Activated gamma-delta T cell treated with anti-CD3 and anti-CD28 coated beads, Interleukin-2, amount 50 U/mL, for 16 hours (primary cell): ENCODE results near the gene HPS4.

ENCODE experiments used
- DNase-seq: peaks from one replicate; pipeline ENCODE4 v3.0.0-alpha.2; 2020; ENCODE audit warnings: low read depth

HPS4 gene

GRCh38 chr22:26496456-26496855, 12.9 kb upstream of the HPS4 start:
- no peak for DNase-seq

- DNase-seq: no peak
These were observed 10.9 kb upstream of the HPS4 start for GRCh38 chr22:26494506-26494905.

GRCh38 chr22:26492220-26492619, 8.6 kb upstream of the HPS4 start:
- no peak for DNase-seq

GRCh38 chr22:26489447-26490036, 6.0 kb upstream of the HPS4 start:
- DNase-seq: no peak

- no peak for DNase-seq
These were observed 4.4 kb upstream of the HPS4 start for GRCh38 chr22:26487996-26488395.

GRCh38 chr22:26486394-26486793, 2.8 kb upstream of the HPS4 start:
- no peak for DNase-seq

- DNase-seq: no peak
These were observed 2.3 kb upstream of the HPS4 start for GRCh38 chr22:26485806-26486390.

GRCh38 chr22:26485013-26485412, 1.4 kb upstream of the HPS4 start:
- DNase-seq: no peak

GRCh38 chr22:26484360-26484706, 750 bp upstream of the HPS4 start:
- no peak for DNase-seq

GRCh38 chr22:26483043-26483438, 542 bp downstream of the HPS4 start:
- no peak for DNase-seq

GRCh38 chr22:26482161-26482560, 1.4 kb downstream of the HPS4 start:
- no peak for DNase-seq

GRCh38 chr22:26481694-26482093, 1.9 kb downstream of the HPS4 start:
- DNase-seq: no peak

- no peak for DNase-seq
These were observed 2.4 kb downstream of the HPS4 start for GRCh38 chr22:26481112-26481693.

GRCh38 chr22:26480611-26480932, 3.0 kb downstream of the HPS4 start:
- no peak for DNase-seq

- no peak for DNase-seq
These were observed 3.6 kb downstream of the HPS4 start for GRCh38 chr22:26479792-26480610.

GRCh38 chr22:26479043-26479791, 4.4 kb downstream of the HPS4 start:
- no peak for DNase-seq

- DNase-seq: no peak
These were observed 6.2 kb downstream of the HPS4 start for GRCh38 chr22:26477341-26477731.

- DNase-seq: no peak
These were observed 6.8 kb downstream of the HPS4 start for GRCh38 chr22:26476705-26477340.

- DNase-seq: no peak
These were observed 8.9 kb downstream of the HPS4 start for GRCh38 chr22:26474682-26475081.

GRCh38 chr22:26471522-26471921, 12.1 kb downstream of the HPS4 start:
- no peak for DNase-seq

GRCh38 chr22:26470807-26471206, 12.8 kb downstream of the HPS4 start:
- no peak for DNase-seq

- DNase-seq: no peak
These were observed 17.4 kb downstream of the HPS4 start for GRCh38 chr22:26466196-26466595.
